ENCODE data around the gene CD68.
"Not testable (repeated sequence)": the region's sequence is repeated elsewhere in the genome, so short reads cannot be mapped to it uniquely, and the experiment has no call there.

The CD68 gene

DNA sequence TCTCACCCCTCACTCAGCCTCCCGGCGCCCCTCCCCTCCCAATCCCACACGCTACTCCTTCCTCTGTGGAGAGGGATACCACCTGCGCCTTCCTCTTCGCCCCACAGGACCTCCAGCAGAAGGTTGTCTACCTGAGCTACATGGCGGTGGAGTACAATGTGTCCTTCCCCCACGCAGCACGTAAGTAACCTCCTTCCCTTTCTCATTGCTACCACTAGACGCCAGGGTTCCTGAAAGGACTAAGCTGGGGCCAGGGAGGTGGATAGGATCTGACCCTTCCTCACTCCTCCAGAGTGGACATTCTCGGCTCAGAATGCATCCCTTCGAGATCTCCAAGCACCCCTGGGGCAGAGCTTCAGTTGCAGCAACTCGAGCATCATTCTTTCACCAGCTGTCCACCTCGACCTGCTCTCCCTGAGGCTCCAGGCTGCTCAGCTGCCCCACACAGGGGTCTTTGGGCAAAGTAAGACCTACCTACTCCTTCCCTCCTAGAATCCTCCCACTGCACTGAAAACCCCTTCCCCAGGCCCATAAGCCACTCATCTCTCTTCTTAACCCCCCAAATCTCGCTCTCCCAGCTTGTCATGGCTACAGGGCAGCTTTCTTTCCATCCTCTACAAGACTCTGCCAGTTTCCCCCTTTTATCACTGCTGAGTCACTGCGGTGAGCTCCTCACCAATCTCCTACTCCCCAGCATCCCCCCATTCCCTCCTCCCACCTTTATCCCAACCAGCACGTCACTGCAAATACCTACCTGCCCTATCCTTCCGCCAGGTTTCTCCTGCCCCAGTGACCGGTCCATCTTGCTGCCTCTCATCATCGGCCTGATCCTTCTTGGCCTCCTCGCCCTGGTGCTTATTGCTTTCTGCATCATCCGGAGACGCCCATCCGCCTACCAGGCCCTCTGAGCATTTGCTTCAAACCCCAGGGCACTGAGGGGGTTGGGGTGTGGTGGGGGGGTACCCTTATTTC lies 1.5 kb downstream of the CD68 start:
- no peak for DNase-seq

DNA sequence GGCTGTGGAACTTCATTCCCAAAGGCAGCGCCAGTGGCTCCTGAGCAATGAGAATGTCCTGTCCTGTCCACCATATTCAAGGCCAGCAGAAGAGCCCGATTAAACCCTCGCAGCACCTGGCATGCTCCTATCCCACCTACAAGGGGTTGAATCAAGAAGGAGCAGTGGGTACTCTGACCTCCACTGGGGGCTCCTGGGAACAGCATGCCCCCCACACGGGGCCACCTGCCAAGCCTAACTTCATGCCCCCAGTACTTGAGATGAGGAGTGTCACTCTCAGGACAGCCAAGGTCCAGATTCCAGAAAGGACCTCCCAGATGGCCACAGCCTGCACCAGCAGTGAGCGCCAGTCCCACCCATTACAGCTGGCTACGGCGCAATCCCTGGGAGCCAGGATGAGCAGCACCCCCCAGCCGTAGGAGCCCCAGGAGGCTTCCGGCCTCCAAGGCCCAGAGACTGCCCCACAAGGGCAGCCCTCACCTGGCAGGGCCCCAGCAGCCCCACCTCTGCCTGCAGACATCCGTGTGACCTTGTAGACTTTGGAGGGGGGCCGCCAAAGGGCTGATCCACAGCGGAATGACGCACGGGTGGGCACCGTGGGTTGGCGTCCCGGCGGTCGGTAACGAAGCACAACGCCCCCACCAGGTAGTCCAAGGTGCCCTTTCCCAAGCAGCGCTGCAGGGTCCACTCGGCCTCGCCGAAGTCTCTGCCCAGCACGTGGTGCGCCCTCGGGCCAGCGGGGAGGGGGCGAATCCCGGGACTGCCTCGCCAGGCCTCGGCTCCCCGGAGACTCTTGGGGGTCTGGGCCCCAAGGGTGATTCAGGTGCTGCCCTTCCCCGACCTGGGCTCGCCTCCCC lies 3.2 kb downstream of the CD68 start:
- DNase-seq = no peak

DNA sequence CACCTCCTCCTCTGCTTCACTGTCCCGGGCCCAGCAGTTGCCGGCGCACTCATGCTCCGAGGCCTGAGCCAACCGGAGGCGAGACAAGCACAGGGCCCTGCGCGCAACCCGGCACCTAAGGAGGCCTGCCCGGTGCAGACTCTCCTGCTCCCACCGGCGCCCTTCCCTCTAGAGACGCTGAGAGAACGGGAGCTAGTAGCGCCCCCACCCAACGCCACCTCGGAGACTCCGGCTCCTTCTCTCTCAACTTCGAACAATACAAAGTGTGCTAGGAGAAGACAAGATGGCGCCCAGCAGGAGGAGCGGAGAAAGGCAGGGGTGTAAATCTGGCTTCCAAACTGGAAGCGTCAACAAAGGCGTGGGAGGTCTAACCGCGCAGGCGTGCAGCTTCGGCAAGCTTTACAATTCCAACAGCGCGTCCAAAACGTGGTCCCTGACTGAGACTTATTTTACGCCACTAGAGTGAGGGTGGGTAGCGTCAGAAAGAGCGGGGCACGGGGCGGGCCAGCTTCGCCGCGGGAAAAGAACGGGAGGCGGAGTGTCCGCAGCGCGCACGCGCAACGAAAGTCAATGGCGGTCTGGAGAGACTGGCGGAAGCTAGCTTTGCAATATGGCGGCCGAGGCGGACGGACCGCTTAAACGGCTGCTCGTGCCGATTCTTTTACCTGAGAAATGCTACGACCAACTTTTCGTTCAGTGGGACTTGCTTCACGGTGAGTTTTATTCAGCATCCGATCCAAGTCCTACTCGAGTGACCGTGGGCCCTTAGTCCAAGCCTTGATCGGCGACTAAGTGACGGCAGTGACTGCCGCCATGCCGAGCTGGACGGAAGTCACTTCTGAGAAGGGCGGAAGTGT lies 4.0 kb downstream of the CD68 start, which contains the start of gene MPDU1:
MPDU1 (plus strand) TSS at position 600 of the 857 bp plus-strand sequence; CDS start at position 611, 11 bp downstream.
- peak; percentile 96 to 97 for DNase-seq

DNA sequence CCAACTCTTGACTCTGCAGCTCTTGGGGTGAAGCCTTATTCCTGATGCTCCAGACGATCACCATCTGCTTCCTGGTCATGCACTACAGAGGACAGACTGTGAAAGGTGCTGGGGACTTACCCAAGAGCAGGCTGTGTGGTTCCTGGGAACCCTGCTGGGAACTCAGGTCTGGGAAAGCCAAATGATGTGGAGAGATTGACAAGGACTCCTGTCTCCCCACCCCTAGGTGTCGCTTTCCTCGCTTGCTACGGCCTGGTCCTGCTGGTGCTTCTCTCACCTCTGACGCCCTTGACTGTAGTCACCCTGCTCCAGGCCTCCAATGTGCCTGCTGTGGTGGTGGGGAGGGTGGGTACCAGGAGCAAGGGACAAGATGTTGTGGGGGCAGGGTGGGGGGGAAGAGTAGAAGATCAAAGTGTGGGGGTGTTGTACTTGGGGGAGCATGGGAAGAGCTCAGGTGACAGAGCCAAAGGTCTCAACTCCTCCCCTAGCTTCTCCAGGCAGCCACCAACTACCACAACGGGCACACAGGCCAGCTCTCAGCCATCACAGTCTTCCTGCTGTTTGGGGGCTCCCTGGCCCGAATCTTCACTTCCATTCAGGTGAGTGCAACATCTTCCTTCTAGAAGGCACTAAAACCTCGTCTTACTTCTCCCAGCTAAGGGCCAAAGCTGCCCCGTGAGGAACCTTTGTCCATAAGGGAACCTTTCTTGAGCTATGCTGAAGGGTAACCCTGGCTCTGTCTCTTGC lies 7.4 kb downstream of the CD68 start:
- no peak for DNase-seq

DNA sequence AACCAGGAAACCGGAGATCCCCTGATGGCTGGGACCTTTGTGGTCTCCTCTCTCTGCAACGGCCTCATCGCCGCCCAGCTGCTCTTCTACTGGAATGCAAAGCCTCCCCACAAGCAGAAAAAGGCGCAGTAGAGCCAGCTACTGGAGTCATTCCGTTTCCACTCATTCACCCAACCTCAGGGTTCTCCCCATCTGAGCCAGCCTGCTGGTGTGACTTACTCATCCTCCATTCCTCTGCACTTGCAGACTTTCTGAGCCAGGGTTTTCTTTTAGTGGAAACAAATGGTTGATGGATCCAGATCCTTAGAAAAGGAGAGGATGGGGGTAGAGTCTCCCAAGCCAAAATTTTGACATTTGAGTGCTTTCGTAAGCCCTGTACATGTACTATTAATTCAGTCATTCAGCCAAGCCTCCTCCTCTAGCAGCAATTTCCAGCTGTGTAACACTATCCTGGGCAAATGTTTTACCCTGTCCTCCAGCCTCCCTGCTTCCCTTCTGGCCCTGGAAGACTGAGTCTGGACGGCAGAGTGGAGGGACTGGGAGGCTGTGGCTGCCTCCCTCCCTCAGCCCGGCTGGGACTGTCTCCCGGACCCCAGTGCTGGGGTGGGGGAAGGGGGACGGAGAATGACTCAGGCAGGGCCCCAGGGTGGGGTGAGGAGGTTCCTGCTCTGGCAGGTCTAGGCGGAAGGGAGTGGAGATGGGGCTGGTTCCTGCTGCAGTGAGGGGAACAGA lies 8.1 kb downstream of the CD68 start:
- DNase-seq = no peak

DNA sequence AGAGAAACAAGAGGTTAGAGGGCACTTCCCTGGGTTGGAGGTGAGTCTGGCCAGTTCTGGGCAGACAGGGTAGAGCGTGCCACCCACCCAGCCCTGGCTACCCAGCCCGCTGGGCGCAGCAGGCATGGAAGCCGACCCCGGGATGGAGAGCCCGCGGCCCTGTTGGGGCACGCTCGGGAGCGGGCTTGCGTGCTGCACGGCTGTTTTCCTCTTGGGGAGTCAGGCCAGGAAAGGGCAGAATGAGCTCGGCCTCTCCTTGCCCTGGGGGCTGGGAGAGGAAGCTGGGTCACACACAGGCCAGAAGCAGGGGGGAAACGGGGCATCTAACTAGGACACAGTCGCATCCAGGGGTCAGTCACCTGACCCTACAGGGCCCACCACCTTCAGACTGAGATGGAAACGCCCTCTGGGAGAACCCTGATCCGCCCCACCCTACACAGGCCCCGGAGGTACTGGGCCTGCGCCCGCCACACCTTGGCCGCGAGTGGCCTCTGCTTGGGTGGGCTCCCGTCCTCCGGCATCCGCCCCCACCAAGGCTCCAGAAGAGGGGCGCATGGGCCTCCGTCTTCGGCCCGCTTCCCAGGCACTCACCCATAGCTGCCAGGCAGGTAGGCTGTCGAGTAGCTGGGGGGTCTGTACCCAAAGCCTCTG lies 9.2 kb downstream of the CD68 start:
- no peak for DNase-seq

DNA sequence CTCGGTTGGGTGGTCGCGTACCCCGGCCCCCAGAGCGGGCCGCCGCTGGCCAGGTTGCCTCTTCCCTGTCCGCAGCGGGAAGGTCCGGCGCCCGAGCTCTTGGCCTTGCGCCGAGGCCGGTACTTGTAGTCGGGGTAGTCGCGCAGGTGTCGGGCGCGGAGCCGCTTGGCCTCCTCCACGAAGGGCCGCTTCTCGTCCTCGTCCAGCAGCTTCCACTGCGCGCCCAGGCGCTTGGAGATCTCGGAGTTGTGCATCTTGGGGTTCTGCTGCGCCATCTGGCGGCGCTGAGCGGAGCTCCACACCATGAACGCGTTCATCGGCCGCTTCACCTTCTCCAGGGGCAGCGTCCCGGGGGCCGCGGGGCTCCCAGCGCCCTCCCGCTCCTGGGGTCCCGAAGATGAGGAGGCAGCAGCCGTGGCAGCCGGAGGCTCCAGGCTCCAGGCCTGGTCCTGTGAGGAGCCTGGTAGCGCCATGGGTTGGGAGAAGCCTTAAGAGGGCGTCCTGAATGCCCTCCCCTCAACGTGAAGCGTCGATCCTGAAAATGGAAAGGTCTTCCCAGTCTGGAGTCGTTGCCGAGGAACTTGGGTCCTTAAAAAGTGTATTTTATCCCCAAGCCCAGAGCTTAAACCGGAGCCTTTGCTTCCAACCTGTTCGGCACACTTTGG lies 9.9 kb downstream of the CD68 start:
- DNase-seq = peak; percentile 74 to 77

DNA sequence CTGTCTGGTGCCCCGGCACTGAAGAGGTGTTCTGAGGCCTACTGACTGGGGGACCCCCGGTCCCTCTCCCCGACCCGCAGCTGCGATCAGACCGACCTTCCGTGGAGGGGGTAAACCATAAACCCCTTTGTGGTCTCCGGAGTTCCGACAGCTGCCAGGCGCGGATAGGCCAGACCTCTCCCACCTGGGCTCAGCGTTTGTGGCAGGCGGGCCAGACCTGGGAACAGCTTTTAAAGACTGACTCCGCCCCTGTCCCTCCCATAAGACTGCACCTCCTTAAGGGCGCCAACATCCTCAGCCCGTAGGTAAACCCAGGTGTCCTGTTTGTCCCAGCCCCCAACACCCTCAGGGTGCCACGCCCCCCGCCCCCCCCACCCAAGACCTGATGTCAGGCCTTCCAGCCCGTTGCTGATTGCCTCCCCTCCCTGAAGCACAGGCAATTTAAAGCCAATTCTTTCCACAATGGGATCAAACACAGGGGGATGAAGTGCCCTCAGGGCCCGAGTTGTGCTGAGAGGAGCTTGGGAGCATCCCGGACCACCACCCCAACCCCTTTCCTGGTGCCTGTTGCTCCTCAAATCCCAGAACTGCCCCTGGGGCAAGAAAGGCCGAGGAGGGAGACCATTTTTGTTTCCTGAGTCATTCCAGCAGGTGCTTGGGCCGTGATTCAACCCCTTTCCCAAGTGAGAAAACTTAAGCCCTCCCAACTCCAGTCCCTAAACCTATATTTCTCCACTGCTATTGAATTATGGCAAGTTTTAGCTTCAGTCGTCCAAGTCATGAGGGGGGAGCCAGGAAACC lies 10.7 kb downstream of the CD68 start, which contains the start of gene SOX15:
SOX15 (minus strand) TSS at position 204 of the 801 bp plus-strand sequence. CDS start 418 bp downstream, outside the sequence.
- no peak for DNase-seq

DNA sequence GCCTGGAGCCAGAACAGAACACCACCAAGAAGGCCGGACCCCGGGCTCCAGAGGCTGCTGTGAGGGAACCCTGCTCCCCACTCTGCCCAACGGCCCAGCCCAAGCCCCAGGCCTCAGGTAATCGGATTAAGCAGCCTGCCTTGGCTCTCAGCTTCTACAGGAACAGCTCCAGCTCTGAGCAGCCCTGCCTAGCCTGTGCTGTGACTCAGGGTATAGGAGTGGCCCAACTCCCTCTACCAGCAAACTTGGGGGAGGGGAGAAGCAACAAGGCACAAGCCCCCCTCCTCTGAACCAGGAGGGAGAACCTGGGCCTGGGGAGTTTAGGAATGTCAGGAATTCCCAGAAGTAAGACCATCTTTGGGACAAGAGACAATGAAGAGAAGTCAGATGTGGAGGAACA lies 11.3 kb downstream of the CD68 start:
- no peak for DNase-seq

DNA sequence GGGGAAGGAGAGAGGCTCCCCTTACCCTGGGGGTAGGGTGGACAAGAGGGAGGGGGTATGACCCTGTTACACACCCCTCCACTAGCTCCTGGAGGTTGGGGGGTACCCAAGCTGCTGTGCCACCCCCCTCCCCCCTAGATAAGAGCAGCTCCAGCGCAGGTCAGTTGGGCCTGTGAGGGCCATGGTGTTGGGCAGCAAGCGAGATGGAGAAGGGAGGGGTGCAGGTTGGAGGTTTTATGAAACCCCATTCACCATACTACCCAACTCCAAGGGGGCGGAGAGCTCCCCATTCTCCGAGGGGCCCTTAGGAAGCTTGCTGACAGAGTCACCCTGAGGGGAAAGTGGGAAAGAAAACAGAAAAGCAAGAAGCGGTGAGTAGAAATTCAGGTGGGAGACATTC lies 12.2 kb downstream of the CD68 start:
- no peak for DNase-seq

DNA sequence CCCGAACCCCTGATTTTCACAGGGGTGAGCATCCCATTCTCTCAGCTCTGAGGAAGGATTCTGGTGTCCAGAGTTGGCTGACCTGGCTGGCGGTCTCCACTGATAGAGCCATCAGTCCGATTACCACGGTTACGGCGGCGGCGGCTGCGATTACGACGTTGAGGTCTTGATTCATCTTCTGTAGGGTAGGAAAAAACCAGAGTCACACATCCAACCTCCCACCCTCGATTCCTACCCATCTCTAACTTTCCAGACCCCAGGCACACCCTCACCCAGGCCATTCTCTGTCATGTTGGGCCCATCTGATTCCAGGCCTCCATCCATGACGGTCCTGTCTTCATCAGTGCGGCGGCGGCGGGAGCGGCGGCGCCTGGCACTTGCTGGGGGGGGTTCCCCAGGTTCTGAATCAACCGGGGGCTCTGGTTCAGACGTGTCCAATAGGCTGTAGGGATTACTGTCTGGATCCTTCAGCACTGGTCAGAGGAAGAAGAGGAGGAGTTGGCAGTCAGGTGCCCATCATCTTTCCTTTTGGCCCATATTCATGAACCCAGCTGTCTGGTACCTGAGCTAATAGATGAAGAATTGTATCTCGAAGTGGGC lies 13.1 kb downstream of the CD68 start:
- DNase-seq = no peak

DNA sequence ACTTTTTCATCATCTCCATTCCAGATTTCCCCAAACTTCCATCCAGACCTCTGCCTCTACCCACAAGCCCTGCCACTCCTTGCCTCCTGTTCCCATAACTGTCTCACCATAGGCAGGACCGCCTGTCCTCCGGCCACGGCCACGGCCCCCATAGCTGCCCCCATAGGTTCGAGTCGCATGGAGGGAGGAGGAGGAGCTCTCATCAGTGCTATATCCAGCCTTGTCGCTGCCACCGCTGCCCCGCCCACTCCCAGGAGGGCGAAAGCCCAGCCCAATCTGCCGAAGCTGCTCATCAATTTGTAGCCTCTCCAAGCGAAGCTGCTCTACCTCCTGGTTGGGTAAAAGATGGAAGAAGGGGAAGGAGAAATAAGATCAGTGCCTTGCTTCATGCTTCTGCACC lies 13.9 kb downstream of the CD68 start:
- no peak for DNase-seq

DNA sequence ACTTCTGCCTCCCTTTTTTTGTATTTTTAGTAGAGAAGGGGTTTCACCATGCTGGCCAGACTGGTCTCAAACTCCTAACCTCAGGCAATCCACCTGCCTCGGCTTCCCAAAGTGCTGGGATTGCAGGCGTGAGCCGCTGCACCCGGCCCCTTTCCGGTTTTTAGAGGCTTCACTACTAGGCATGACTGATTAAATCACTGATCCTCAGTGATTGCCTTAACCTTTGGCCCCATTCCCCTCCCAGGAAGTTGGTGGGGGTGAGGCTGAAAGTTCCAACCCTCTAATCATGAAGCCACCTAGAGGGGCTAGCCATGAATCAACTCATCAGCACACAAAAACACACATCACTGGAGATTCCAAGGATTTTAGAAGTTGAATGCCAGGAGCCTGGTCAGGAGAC lies 18.1 kb downstream of the CD68 start:
- DNase-seq = not testable (repeated sequence)

DNA sequence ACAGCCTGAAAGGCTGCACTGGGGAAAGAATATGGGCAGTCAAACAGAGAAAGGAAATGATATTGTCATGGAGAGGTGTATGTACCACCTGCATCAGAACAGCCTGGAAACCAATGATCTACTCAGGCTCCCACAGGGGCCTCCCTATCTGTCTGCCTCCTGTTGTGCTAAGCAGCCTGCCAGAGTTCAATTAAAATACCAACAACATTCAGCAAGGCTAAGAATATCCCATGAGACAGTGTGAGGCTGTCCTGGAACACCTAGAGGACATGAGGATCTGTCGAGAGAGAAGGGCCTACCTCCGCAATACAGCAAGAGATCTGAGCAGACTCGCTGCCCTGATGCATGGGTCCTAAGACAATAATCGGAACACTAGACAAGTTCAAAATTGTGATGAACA lies 26.8 kb downstream of the CD68 start:
- DNase-seq = no peak

DNA sequence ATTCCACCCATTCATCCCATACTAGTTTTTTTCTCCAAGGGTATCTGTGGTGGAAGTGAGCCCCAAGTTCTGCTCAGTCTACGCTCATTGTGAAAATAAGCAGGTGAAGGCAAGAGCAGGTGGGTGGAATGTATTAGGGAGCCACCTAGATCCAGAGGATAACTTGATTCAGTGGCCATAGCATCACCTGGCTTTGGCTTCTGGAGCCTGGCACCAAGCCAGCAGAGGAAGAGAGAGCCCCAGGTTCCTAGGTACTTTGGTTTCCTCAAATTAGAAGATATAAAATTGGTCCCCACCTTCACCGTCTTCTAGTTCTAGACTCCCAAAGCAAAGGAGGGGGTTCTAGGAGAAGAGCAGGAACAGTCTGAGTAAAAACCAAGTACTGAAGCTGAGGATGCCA lies 31.2 kb downstream of the CD68 start:
- DNase-seq = no peak

DNA sequence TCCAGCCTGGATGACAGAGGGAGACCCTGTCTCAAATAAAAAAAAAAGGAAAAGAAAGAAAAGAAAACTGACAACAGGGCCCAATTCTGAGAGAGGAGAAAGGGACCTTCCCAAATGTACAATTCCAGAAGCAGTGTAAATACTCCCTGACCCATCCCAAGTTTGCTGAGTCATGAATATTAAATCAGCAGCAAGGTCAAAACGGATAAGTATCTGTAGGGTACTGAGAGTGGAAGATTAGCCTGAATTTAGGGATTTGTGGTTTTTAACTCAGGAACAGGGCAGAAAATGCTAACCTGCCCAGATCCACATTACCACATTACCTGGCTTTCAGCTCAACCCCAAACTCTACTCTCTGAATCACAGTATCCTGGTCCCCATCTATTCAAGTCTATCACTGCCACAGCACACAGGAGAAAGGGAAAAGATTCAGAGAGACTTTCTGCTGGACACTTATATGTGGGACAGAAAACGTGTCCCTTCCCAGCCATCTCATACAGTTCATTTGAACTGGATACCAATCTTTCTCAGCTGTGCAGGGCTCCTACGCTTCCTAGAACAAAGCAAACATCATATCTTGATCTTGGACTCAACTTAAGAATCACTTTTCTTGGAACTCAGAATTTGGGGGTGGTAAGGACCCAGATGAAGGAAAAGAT lies 32.3 kb downstream of the CD68 start:
- no peak for DNase-seq

DNA sequence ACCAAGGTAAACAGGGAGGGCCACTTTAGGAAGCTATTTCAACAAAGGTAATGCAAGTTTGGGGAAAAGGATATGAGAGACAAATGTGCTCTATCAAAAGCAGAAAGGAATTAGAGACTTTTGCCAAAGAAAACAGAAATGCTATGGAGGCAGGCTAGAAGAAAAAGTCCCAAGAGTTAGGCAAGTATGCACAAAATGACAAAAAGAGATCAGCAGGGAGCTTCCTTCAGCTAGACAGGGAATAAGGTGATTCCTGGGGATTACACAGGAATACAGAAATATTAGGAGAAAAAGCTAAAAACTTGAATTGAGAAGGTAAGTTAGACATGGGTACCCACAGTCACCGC lies 32.8 kb downstream of the CD68 start:
- no peak for DNase-seq

DNA sequence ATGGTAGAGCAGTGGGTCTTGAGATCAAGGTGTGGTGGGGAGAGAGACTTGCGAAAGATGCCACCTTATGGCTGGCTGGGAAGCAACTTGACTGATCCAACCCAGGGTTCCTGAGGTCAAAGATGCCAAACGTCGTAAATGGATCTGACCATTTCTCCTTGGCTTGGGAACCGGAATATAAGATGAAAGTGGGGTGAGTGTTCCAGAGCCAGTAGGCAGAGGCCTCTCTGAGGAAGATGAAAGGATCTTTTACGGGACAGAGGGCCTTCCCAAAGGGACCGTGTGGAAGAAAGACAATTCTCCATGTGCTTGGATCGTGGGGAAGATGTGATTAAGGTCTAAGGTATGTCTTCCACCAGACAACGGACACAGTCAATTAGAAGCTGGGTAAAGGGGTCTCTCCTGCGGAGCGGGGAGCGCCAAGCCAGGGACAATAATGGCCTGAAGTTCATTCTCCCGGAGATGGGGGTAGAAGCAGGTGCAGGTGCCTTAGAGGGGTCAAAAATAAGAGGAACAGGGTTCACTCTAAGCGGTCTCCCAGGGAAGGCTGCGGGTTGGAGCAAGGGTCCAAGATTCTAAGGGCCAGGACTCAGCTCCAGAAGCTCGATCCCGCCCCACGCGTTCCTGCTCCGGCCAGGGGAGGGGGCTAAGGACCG lies 34.5 kb downstream of the CD68 start:
- no peak for DNase-seq

All from CD4-positive, alpha-beta T cell treated with Interleukin-4 for 1 hour (primary cell).